K562 (cell line): ENCODE measurements around the gene HLTF. TPM values are rescaled to one million over a fixed set of nuclear protein-coding genes. Genes with fewer than 3 reads are reported as not detected.
A peak's percentile ranks its signal among the peaks of the same experiment; 100 is the strongest.

ENCODE experiments used
- FUS ChIP-seq: fragments of 200-400 bp; formaldehyde crosslinking; optimal IDR thresholded peaks from 2 replicates; pipeline ENCODE3; 2017; ENCODE audit warnings: low read depth, low read length
- GMEB1 ChIP-seq: fragments of 250-450 bp; sonication (Bioruptor Pico); IDR thresholded peaks from 2 replicates; pipeline ENCODE4 v1.4.0; 2020; ENCODE audit warnings: mild to moderate bottlenecking
- KAT7 ChIP-seq: sonication (generic); formaldehyde crosslinking; IDR thresholded peaks from 2 replicates; pipeline ENCODE4 v1.8.0; 2022; ENCODE audit warnings: missing genetic modification reagents, mild to moderate bottlenecking, borderline replicate concordance
- L3MBTL2 ChIP-seq: fragments of 450-650 bp; IDR thresholded peaks from 2 replicates; pipeline ENCODE4 v1.6.1; 2016; ENCODE audit warnings: mild to moderate bottlenecking, moderate library complexity
- MBD2 ChIP-seq: sonication (generic); IDR thresholded peaks from 2 replicates; pipeline ENCODE4 v1.6.1; 2016; ENCODE audit warnings: low read depth, borderline replicate concordance
- NFE2 ChIP-seq: IDR thresholded peaks from 2 replicates; pipeline ENCODE4 v1.6.1; 2014; ENCODE audit warnings: antibody characterized with exemption, low read depth
- PPARD ChIP-seq: fragments of 250-450 bp; sonication (Bioruptor Pico); IDR thresholded peaks from 2 replicates; pipeline ENCODE4 v1.8.0; 2022; ENCODE audit warnings: inconsistent platforms, mild to moderate bottlenecking, moderate library complexity
- RBBP5 ChIP-seq: fragments of 200-600 bp; sonication (generic); IDR thresholded peaks from 2 replicates; pipeline ENCODE4 v1.6.1; 2012; ENCODE audit warnings: borderline replicate concordance, mild to moderate bottlenecking, low read length, control low read depth, inconsistent platforms; ENCODE audit not compliant: insufficient read depth, poor library complexity, severe bottlenecking
- TFAP4 ChIP-seq: sonication (generic); formaldehyde crosslinking; IDR thresholded peaks from 2 replicates; pipeline ENCODE4 v1.8.0; 2022; ENCODE audit warnings: missing genetic modification reagents, mild to moderate bottlenecking, moderate library complexity, borderline replicate concordance
- ZNF274 ChIP-seq: IDR thresholded peaks from 2 replicates; pipeline ENCODE4 v1.6.1; 2011; ENCODE audit warnings: low read depth, mild to moderate bottlenecking, low read length, moderate library complexity, borderline replicate concordance
- ZNF511 ChIP-seq: sonication (generic); formaldehyde crosslinking; IDR thresholded peaks from 2 replicates; pipeline ENCODE4 v1.8.0; 2022; ENCODE audit warnings: mild to moderate bottlenecking, missing genetic modification reagents
- ZNF644 ChIP-seq: fragments of 200-800 bp; sonication (Bioruptor generic); IDR thresholded peaks from 2 replicates; pipeline ENCODE4 v1.6.1; 2016; ENCODE audit warnings: low read depth, missing genetic modification characterization, missing compliant biosample characterization
- polyA plus RNA-seq, 8 experiments: library from polyadenylated mRNA; depleted of rRNA in 4 of 8; stranded (reverse) in 5 of 8; unstranded in 3 of 8; fragments of >200 nt; fragmentation: Nextera tagmentation in 2 of 8; fragmentation: Illumina TruSeq in 1 of 8; extraction: Ambion mirVana in 2 of 8; extraction: Trizol in 1 of 8; gene quantifications; 2 replicates each; pipeline versions ENCODE4 v1.2.1 to v1.2.3, GENCODE V29; 2011 to 2014; ENCODE audit warnings: inconsistent platforms in 1 of 8, missing spikeins in 1 of 8
- total RNA-seq, 7 experiments: library from RNA; depleted of rRNA in 6 of 7; stranded (reverse); fragments of >200 nt in 6 of 7; fragmentation: Illumina TruSeq in 2 of 7; extraction: Trizol in 2 of 7; gene quantifications; 2 replicates each; pipeline versions ENCODE4 v1.2.1 to v1.2.3, GENCODE V29; 2011 to 2021; ENCODE audit warnings: low replicate concordance in 1 of 7
- TF ChIP-seq, protein P1 (sequence below): fragments of 450-650 bp; formaldehyde crosslinking; IDR thresholded peaks from 2 replicates; pipeline ENCODE4 v1.4.0; 2020; ENCODE audit warnings: mild to moderate bottlenecking, moderate library complexity
- TF ChIP-seq, protein P2 (sequence below), 2 experiments: fragments of 450-650 bp; IDR thresholded peaks; 2 replicates each; pipeline ENCODE4 v1.6.1; 2018; ENCODE audit warnings: mild to moderate bottlenecking in 2 of 2, low read depth in 1 of 2; ENCODE audit not compliant: partially characterized antibody in 2 of 2

HLTF gene
- total and polyA plus RNA-seq, 9 of the 15 experiments (the other 6 are each of a cell fraction or from before 2014, with no cell fraction given), result 35.1 to 82.4 (median 50.4) TPM

- peak; percentile 89 for TF ChIP-seq TFAP4 (CRISPR knock-in tag)
- TF ChIP-seq PPARD (CRISPR knock-in tag), result no peak
- TF ChIP-seq GMEB1 (CRISPR knock-in tag), result peak; percentile 61
- peak; percentile 94; the same call in 1 of the 2 replicates for TF ChIP-seq KAT7 (CRISPR knock-in tag)
- no peak for TF ChIP-seq FUS
- TF ChIP-seq, protein P1, sequence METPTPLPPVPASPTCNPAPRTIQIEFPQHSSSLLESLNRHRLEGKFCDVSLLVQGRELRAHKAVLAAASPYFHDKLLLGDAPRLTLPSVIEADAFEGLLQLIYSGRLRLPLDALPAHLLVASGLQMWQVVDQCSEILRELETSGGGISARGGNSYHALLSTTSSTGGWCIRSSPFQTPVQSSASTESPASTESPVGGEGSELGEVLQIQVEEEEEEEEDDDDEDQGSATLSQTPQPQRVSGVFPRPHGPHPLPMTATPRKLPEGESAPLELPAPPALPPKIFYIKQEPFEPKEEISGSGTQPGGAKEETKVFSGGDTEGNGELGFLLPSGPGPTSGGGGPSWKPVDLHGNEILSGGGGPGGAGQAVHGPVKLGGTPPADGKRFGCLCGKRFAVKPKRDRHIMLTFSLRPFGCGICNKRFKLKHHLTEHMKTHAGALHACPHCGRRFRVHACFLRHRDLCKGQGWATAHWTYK (CRISPR knock-in tag), result peak; percentile 85; the same call in 1 of the 2 replicates
- 0 out of 2 replicates have a peak, but pooled peaks have one; percentile 0 for TF ChIP-seq NFE2
- TF ChIP-seq, protein P2, sequence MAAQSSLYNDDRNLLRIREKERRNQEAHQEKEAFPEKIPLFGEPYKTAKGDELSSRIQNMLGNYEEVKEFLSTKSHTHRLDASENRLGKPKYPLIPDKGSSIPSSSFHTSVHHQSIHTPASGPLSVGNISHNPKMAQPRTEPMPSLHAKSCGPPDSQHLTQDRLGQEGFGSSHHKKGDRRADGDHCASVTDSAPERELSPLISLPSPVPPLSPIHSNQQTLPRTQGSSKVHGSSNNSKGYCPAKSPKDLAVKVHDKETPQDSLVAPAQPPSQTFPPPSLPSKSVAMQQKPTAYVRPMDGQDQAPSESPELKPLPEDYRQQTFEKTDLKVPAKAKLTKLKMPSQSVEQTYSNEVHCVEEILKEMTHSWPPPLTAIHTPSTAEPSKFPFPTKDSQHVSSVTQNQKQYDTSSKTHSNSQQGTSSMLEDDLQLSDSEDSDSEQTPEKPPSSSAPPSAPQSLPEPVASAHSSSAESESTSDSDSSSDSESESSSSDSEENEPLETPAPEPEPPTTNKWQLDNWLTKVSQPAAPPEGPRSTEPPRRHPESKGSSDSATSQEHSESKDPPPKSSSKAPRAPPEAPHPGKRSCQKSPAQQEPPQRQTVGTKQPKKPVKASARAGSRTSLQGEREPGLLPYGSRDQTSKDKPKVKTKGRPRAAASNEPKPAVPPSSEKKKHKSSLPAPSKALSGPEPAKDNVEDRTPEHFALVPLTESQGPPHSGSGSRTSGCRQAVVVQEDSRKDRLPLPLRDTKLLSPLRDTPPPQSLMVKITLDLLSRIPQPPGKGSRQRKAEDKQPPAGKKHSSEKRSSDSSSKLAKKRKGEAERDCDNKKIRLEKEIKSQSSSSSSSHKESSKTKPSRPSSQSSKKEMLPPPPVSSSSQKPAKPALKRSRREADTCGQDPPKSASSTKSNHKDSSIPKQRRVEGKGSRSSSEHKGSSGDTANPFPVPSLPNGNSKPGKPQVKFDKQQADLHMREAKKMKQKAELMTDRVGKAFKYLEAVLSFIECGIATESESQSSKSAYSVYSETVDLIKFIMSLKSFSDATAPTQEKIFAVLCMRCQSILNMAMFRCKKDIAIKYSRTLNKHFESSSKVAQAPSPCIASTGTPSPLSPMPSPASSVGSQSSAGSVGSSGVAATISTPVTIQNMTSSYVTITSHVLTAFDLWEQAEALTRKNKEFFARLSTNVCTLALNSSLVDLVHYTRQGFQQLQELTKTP (IDR thresholded peaks at IDR 0.05; ENCODE audit: low read depth in 1 of 2, partially characterized antibody in 2 of 2), result no peak
- peak; percentile 97 for TF ChIP-seq MBD2
- peak; percentile 78 for TF ChIP-seq RBBP5
- TF ChIP-seq ZNF511 (CRISPR knock-in tag), result peak; percentile 97
- no peak for TF ChIP-seq ZNF644 (tag)
- TF ChIP-seq L3MBTL2, result peak; percentile 100
- no peak for TF ChIP-seq ZNF274
These were observed at the start of gene HLTF (continued) for GRCh38 chr3:149086232-149086988.
